HG03354 (cell line): ENCODE results near the gene ADPRM.
"Not testable (repeated sequence)": the region's sequence is repeated elsewhere in the genome, so short reads cannot be mapped to it uniquely, and the experiment has no call there.

ENCODE experiments used
- ATAC-seq: cut with Tn5 transposase; IDR thresholded peaks from one replicate; pipeline ENCODE4 v1.9.1; 2021; ENCODE audit warnings: mild to moderate bottlenecking; ENCODE audit not compliant: unreplicated experiment, poor library complexity, severe bottlenecking

Gene ADPRM

GRCh38 chr17:10697092-10698081, at the start of gene ADPRM, which contains the start of gene SCO1:
Gene ADPRM (plus strand): TSS chr17:10697594. CDS start chr17:10704927, 7,333 bp downstream.
Gene SCO1 (minus strand): TSS chr17:10697533. CDS start chr17:10697507, 26 bp downstream.
- ATAC-seq, result peak; percentile 95

- no peak for ATAC-seq
Observed at GRCh38 chr17:10648381-10648780, 49.0 kb upstream of the ADPRM start.

GRCh38 chr17:10648956-10649355, 48.4 kb upstream of the ADPRM start:
- no peak for ATAC-seq

GRCh38 chr17:10649602-10650001, 47.8 kb upstream of the ADPRM start:
- no peak for ATAC-seq

GRCh38 chr17:10651927-10652326, 45.5 kb upstream of the ADPRM start:
- ATAC-seq, result no peak

GRCh38 chr17:10652984-10653659, 44.3 kb upstream of the ADPRM start:
- no peak for ATAC-seq

- ATAC-seq, result no peak
Observed at GRCh38 chr17:10653987-10654386, 43.4 kb upstream of the ADPRM start.

- no peak for ATAC-seq
Observed at GRCh38 chr17:10657148-10657547, 40.2 kb upstream of the ADPRM start, which contains the start of gene MYH3. Gene MYH3 (minus strand): TSS chr17:10657309. CDS start chr17:10655064, 2,245 bp downstream.

- ATAC-seq, result no peak
Observed at GRCh38 chr17:10657879-10658278, 39.5 kb upstream of the ADPRM start.

GRCh38 chr17:10661437-10661836, 36.0 kb upstream of the ADPRM start:
- ATAC-seq, result no peak

- no peak for ATAC-seq
Observed at GRCh38 chr17:10663231-10663630, 34.2 kb upstream of the ADPRM start.

- ATAC-seq, result no peak
Observed at GRCh38 chr17:10664571-10664970, 32.8 kb upstream of the ADPRM start.

GRCh38 chr17:10666906-10667305, 30.5 kb upstream of the ADPRM start:
- no peak for ATAC-seq

- ATAC-seq, result no peak
Observed at GRCh38 chr17:10668775-10669174, 28.6 kb upstream of the ADPRM start.

GRCh38 chr17:10673312-10673711, 24.1 kb upstream of the ADPRM start:
- ATAC-seq, result no peak

GRCh38 chr17:10674704-10675103, 22.7 kb upstream of the ADPRM start:
- no peak for ATAC-seq

GRCh38 chr17:10681866-10682446, 15.4 kb upstream of the ADPRM start:
- no peak for ATAC-seq

GRCh38 chr17:10683853-10684252, 13.5 kb upstream of the ADPRM start:
- ATAC-seq, result no peak

GRCh38 chr17:10687499-10687898, 9.9 kb upstream of the ADPRM start:
- ATAC-seq, result no peak

GRCh38 chr17:10695875-10696407, 1.5 kb upstream of the ADPRM start:
- not testable (repeated sequence) for ATAC-seq
